B cell (primary cell): ENCODE data around the gene PROCA1.

Experiments
- EZH2 ChIP-seq: IDR thresholded peaks from 2 replicates; pipeline ENCODE4 v1.6.1; 2012; ENCODE audit warnings: borderline replicate concordance, low read depth, mild to moderate bottlenecking, moderate library complexity, low read length; ENCODE audit not compliant: insufficient read depth, poor library complexity, severe bottlenecking
- TF ChIP-seq, protein P1 (sequence below): fragments of 200-600 bp; IDR thresholded peaks from one replicate; pipeline ENCODE4 v1.8.0; 2022; ENCODE audit warnings: antibody characterized with exemption, mild to moderate bottlenecking

DNA sequence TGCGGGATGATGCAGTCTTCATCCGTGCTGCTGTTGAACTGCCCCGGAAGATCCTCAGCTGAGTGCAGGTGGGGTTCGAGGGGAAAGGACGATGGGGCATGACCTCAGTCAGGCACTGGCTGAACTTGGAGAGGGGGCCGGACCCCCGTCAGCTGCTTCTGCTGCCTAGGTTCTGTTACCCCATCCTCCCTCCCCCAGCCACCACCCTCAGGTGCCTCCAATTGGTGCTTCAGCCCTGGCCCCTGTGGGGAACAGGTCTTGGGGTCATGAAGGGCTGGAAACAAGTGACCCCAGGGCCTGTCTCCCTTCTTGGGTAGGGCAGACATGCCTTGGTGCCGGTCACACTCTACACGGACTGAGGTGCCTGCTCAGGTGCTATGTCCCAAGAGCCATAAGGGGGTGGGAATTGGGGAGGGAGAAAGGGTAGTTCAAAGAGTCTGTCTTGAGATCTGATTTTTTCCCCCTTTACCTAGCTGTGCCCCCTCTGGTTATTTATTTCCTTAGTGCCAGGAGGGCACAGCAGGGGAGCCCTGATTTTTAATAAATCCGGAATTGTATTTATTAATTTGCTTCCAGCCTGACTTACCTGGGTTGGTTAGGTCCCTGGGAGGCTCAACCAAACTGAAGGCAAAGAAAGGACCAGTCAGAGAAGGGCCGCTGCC, 38.0 kb upstream of the PROCA1 start:
- TF ChIP-seq, protein P1, sequence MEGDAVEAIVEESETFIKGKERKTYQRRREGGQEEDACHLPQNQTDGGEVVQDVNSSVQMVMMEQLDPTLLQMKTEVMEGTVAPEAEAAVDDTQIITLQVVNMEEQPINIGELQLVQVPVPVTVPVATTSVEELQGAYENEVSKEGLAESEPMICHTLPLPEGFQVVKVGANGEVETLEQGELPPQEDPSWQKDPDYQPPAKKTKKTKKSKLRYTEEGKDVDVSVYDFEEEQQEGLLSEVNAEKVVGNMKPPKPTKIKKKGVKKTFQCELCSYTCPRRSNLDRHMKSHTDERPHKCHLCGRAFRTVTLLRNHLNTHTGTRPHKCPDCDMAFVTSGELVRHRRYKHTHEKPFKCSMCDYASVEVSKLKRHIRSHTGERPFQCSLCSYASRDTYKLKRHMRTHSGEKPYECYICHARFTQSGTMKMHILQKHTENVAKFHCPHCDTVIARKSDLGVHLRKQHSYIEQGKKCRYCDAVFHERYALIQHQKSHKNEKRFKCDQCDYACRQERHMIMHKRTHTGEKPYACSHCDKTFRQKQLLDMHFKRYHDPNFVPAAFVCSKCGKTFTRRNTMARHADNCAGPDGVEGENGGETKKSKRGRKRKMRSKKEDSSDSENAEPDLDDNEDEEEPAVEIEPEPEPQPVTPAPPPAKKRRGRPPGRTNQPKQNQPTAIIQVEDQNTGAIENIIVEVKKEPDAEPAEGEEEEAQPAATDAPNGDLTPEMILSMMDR: no peak
- TF ChIP-seq EZH2: no peak
